ENCODE results near the gene AARSD1.

GRCh38 chr17:42920922-42921321 lies 43.3 kb downstream of the AARSD1 start:
- TF ChIP-seq CTCF (IDR thresholded peaks at IDR 0.05), result no peak
- TF ChIP-seq POLR2A (IDR thresholded peaks at IDR 0.05), result no peak
- no peak for TF ChIP-seq EP300 (IDR thresholded peaks at IDR 0.05)
